ENCODE measurements around the gene WDR86.

DNA sequence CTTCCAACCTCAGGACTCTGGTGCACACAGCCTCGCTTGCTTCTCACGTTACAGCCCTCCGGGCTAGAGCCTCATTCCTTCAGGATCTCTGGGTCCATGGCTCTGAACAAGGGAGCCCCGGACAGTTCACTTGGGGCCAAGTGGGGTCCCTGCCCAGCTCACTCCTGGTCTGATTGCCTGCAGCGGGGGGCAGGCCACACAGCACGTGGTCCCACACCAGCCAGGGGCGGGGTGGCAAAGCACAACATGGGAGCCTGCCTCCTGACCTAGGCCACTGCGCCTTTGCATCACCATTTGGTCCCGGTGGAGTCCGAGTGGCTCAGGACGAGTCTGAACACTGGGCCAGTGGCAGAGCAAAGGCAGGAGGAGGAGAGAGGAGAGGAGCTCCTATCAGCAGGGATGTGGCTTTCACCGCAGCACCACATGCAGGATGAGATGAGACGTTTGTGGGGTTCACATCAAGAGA lies 43.5 kb upstream of the WDR86 start:
- TF ChIP-seq, protein P1, sequence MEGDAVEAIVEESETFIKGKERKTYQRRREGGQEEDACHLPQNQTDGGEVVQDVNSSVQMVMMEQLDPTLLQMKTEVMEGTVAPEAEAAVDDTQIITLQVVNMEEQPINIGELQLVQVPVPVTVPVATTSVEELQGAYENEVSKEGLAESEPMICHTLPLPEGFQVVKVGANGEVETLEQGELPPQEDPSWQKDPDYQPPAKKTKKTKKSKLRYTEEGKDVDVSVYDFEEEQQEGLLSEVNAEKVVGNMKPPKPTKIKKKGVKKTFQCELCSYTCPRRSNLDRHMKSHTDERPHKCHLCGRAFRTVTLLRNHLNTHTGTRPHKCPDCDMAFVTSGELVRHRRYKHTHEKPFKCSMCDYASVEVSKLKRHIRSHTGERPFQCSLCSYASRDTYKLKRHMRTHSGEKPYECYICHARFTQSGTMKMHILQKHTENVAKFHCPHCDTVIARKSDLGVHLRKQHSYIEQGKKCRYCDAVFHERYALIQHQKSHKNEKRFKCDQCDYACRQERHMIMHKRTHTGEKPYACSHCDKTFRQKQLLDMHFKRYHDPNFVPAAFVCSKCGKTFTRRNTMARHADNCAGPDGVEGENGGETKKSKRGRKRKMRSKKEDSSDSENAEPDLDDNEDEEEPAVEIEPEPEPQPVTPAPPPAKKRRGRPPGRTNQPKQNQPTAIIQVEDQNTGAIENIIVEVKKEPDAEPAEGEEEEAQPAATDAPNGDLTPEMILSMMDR (IDR thresholded peaks at IDR 0.05) = no peak
- no peak for TF ChIP-seq POLR2A (IDR thresholded peaks at IDR 0.05)
